Measurements from ENCODE around the gene RHEX.

RHEX gene

DNA sequence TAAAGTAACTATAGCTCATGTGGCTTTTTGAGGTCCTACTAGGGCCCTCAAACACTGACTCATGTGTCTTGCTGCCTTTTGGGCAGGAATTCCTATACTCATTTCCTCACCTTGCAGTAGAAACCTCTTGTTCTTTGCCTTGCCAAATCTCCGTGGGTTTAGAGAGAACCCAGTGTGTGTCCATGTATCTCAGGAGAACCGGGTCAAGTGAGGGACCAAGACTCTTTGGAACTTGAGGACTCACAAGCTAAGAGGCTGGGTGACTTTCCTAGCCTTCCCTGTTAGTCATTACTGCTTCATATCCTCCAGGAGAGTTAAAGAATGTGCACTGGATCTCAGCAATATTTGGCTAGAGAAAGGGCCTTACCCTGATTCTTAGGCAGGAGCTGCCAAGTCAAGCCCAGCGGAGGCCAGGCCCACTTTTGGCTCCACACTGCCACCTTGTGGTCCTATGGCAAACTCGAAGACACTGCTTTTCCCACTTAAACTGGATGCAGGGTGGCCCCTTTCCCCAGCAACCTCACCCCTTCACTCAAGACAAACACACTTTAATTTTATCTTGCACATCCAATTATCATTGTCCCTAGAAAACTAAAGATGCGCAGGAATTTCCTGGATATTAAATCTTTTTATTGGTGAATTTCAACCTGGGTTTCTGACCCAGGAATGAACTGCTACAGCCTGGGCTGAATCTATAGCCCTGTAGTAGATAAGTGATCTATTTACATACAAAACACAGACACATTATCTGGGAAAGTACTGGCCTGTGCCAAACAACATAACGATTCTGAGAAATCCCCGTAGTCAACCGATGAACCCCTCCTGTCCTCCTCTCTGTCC lies 53.6 kb downstream of the RHEX start:
- peak; percentile 86 for DNase-seq (ENCODE audit: extremely low spot score)
- ChIA-PET CTCF (interaction anchor here (0.6 to 18.3 kb wide), 47 partner anchors 9 to 1127 kb away, joined by 3 to 323 read pairs (median 5); partner anchors contain the start of gene CTSE), POLR2A (no interaction called here)

GRCh38 chr1:206107168-206107544 lies 54.2 kb downstream of the RHEX start:
- TF ChIP-seq CTCF (IDR thresholded peaks at IDR 0.05; ENCODE audit: control extremely low read depth, extremely low read depth, low read depth, missing control alignments): no peak
- POLR2A ChIA-PET: no interaction called here
- CTCF ChIA-PET: interaction anchor here (1.0 to 18.3 kb wide), 29 partner anchors 8 to 1127 kb away, joined by 3 to 323 read pairs (median 7); partner anchors contain the start of gene CTSE
- DNase-seq (ENCODE audit: extremely low spot score): no peak

More for the DNA sequence above, 53.6 kb downstream of the RHEX start:
- peak; percentile 85 for TF ChIP-seq CTCF (IDR thresholded peaks at IDR 0.05; ENCODE audit: control extremely low read depth, extremely low read depth, low read depth, missing control alignments)

DNA sequence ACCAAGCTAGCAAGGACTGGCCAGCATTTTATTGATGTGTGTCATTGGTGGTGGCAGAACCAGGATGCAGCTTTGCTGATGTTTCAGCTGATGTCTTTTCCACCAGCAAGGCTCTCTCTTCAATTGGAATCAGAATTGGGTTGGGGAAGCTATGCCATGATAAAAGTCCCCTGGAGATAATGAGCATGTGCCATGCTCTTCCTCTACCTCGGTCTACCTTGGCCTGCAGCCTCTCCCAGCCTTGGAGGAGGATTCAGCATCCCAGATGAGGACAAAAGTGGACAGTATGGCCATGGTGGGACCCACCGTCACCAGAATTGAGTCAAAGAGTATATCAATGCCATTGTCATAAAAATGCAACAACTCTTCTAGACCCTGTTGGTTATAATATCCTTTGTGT lies 55.7 kb downstream of the RHEX start:
- no peak for DNase-seq (ENCODE audit: extremely low spot score)
- no peak for TF ChIP-seq CTCF (IDR thresholded peaks at IDR 0.05; ENCODE audit: control extremely low read depth, extremely low read depth, low read depth, missing control alignments)
- CTCF ChIA-PET: interaction anchor here (0.7 to 18.3 kb wide), 15 partner anchors 9 to 449 kb away, joined by 3 to 323 read pairs (median 4); no protein-coding TSS in a partner anchor
- POLR2A ChIA-PET: no interaction called here

GRCh38 chr1:206109718-206110117 lies 56.7 kb downstream of the RHEX start:
- ChIA-PET POLR2A (no interaction called here), CTCF (interaction anchor here (0.9 to 18.3 kb wide), 4 partner anchors 20 to 191 kb away, joined by 3 to 323 read pairs (median 108); no protein-coding TSS in a partner anchor)
- TF ChIP-seq CTCF (IDR thresholded peaks at IDR 0.05; ENCODE audit: control extremely low read depth, extremely low read depth, low read depth, missing control alignments): no peak
- no peak for DNase-seq (ENCODE audit: extremely low spot score)

DNA sequence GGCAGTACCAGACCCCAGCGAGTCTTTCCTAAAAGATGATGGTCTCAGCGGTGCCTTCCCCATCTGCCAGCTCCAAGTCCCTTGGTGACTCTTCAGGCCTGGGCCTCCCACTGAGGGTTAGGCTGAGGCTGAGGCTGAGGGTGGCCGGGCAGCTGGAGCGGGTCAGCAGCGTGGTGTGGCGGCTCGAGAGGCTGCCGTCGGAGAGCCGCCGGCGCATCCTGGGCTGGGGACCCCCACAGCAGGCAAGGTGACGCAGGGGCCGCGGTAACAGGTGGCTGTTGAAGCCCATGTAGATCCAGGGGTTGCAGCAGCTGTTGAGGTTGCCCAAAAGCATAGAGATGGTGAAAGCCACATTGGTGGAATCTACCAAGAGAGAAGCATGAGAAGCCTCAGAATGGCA lies 57.2 kb downstream of the RHEX start:
- POLR2A ChIA-PET: no interaction called here
- TF ChIP-seq CTCF (IDR thresholded peaks at IDR 0.05; ENCODE audit: control extremely low read depth, extremely low read depth, low read depth, missing control alignments): no peak
- DNase-seq (ENCODE audit: extremely low spot score): no peak
- CTCF ChIA-PET: interaction anchor here (0.9 to 18.3 kb wide), 4 partner anchors 20 to 191 kb away, joined by 3 to 323 read pairs (median 108); no protein-coding TSS in a partner anchor

GRCh38 chr1:206110820-206111219 lies 57.8 kb downstream of the RHEX start:
- TF ChIP-seq CTCF (IDR thresholded peaks at IDR 0.05; ENCODE audit: control extremely low read depth, extremely low read depth, low read depth, missing control alignments): no peak
- CTCF ChIA-PET: interaction anchor here (0.9 to 18.3 kb wide), 4 partner anchors 13 to 129 kb away, joined by 3 to 323 read pairs (median 108); no protein-coding TSS in a partner anchor
- no peak for DNase-seq (ENCODE audit: extremely low spot score)
- POLR2A ChIA-PET: no interaction called here
